Activated CD4-positive, alpha-beta T cell treated with anti-CD3 and anti-CD28 coated beads for 36 hours (primary cell): ENCODE results near the gene HMGB2. TPM values are rescaled to one million over a fixed set of nuclear protein-coding genes. Genes with fewer than 3 reads are reported as not detected.

Experiments
- ATAC-seq: fragments of 200-7000 bp; cut with Tn5 transposase; one replicate; pipeline ENCODE4 v1.10.0; 2021; ENCODE audit warnings: mild to moderate bottlenecking, moderate library complexity
- CTCF ChIA-PET: fragments of 350-600 bp; sonication (Branson Sonifier 250); formaldehyde crosslinking; loops from one replicate; lab custom pipeline; 2021; ENCODE audit warnings: antibody characterized with exemption; lab: Charles Lee
- POLR2A ChIA-PET: fragments of 350-600 bp; sonication (Branson Sonifier 250); formaldehyde crosslinking; loops from one replicate; lab custom pipeline; 2021; ENCODE audit warnings: antibody characterized with exemption, inconsistent platforms; lab: Charles Lee
- DNase-seq: peaks from one replicate; pipeline ENCODE4 v3.0.0-alpha.2; 2020
- H3K27ac Mint-ChIP-seq: one replicate; pipeline ENCODE4 v1.8.0; 2021; ENCODE audit warnings: mixed read lengths
- H3K27me3 Mint-ChIP-seq: one replicate; pipeline ENCODE4 v1.8.0; 2021; ENCODE audit warnings: mixed read lengths
- H3K36me3 Mint-ChIP-seq: one replicate; pipeline ENCODE4 v1.8.0; 2021; ENCODE audit warnings: low read depth, mixed read lengths
- H3K4me1 Mint-ChIP-seq: one replicate; pipeline ENCODE4 v1.8.0; 2021; ENCODE audit warnings: mixed read lengths
- H3K4me3 Mint-ChIP-seq: one replicate; pipeline ENCODE4 v1.8.0; 2021; ENCODE audit warnings: mild to moderate bottlenecking, moderate library complexity, mixed read lengths
- H3K9me3 Mint-ChIP-seq: one replicate; pipeline ENCODE4 v1.8.0; 2021; ENCODE audit warnings: low read depth, mixed read lengths
- intact Hi-C, 2 experiments: fragments of 100-400 bp; cut with DNase I in 1 of 2; cut with micrococcal nuclease in 1 of 2; formaldehyde crosslinking; loops; one replicate each; pipeline versions ENCODE4 v1.14.2 to v1.15.1; 2022 to 2024; cut with DNase I, micrococcal nuclease
- total RNA-seq, 2 experiments: library from RNA; stranded (reverse); gene quantifications; one replicate each; pipeline ENCODE4 v1.2.3, GENCODE V29; 2021

HMGB2 gene
- total RNA-seq, 2 experiments from 2014 or later = 608 to 661 TPM

- Mint-ChIP-seq H3K36me3 (peaks cover 19% of the 10 kb centered on the region), H3K4me3 (peak overlapping the region; percentile 49), H3K27ac (peak overlapping the region; percentile 62), H3K27me3 (no peaks in the 10 kb centered on the region), H3K4me1 (peaks cover 16% of the 10 kb centered on the region), H3K9me3 (peaks cover 16% of the 10 kb centered on the region)
- POLR2A ChIA-PET = no interaction called here
- CTCF ChIA-PET = interaction anchor here (0.6 to 3.2 kb wide), 11 partner anchors 12 to 267 kb away, joined by 4 to 19 read pairs (median 5); no protein-coding TSS in a partner anchor
- intact Hi-C loops = loop anchor here (1.0 kb wide), 2 partner anchors 128 to 205 kb away; no protein-coding TSS in a partner anchor
- ATAC-seq (peak; percentile 85), DNase-seq (no peak)
Observed at GRCh38 chr4:173288698-173289352, 45.3 kb downstream of the HMGB2 start.

- Mint-ChIP-seq H3K9me3 (peaks cover 16% of the 10 kb centered on the region), H3K4me3 (no peak overlapping the region), H3K27ac (peak overlapping the region; percentile 62), H3K4me1 (peaks cover 16% of the 10 kb centered on the region), H3K36me3 (peaks cover 23% of the 10 kb centered on the region), H3K27me3 (no peaks in the 10 kb centered on the region)
- ATAC-seq = peak; percentile 46
- POLR2A ChIA-PET = no interaction called here
- intact Hi-C loops = loop anchor here (1.0 kb wide), 2 partner anchors 129 to 206 kb away; no protein-coding TSS in a partner anchor
- peak; percentile 86 for DNase-seq
- CTCF ChIA-PET = interaction anchor here (0.6 to 3.2 kb wide), 10 partner anchors 11 to 453 kb away, joined by 4 to 19 read pairs (median 4); no protein-coding TSS in a partner anchor
Observed at GRCh38 chr4:173288296-173288695, 45.9 kb downstream of the HMGB2 start.

DNA sequence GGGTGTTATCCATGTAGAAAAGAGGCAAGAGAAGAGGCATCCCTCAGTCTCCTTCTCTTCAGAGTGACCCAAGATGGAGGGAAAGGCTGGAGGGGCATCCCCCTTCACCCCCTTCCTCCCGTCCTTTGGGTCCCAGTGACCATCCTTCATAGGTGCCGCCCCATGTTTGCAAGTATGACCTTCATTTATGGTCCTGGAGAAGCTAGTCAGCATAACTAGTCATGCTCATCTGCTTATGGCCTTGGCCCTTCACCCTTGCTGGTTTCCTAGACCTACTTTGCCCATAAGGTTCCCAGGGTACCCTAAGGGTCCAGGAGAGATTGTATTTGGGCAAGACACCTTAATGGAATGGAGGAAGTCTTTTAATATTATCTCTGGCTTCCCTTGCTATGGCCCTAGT lies 46.7 kb downstream of the HMGB2 start:
- H3K27ac Mint-ChIP-seq = no peak overlapping the region
- H3K9me3 Mint-ChIP-seq = peaks cover 19% of the 10 kb centered on the region
- ChIA-PET POLR2A (no interaction called here), CTCF (interaction anchor here (0.6 to 3.2 kb wide), 11 partner anchors 10 to 452 kb away, joined by 3 to 19 read pairs (median 4); no protein-coding TSS in a partner anchor)
- intact Hi-C loops = no loop called here
- DNase-seq (no peak), ATAC-seq (no peak)
- no peaks in the 10 kb centered on the region for H3K27me3 Mint-ChIP-seq
- peaks cover 16% of the 10 kb centered on the region for H3K4me1 Mint-ChIP-seq
- no peak overlapping the region for H3K4me3 Mint-ChIP-seq
- H3K36me3 Mint-ChIP-seq = peaks cover 29% of the 10 kb centered on the region

- no peak overlapping the region for H3K27ac Mint-ChIP-seq
- no peaks in the 10 kb centered on the region for H3K27me3 Mint-ChIP-seq
- CTCF ChIA-PET = no interaction called here
- no peak for DNase-seq
- POLR2A ChIA-PET = no interaction called here
- peaks cover 12% of the 10 kb centered on the region for H3K4me1 Mint-ChIP-seq
- intact Hi-C loops = no loop called here
- H3K36me3 Mint-ChIP-seq = peaks cover 43% of the 10 kb centered on the region
- ATAC-seq = no peak
- H3K9me3 Mint-ChIP-seq = peaks cover 33% of the 10 kb centered on the region
- H3K4me3 Mint-ChIP-seq = no peak overlapping the region
Observed at GRCh38 chr4:173284463-173284862, 49.7 kb downstream of the HMGB2 start.

DNA sequence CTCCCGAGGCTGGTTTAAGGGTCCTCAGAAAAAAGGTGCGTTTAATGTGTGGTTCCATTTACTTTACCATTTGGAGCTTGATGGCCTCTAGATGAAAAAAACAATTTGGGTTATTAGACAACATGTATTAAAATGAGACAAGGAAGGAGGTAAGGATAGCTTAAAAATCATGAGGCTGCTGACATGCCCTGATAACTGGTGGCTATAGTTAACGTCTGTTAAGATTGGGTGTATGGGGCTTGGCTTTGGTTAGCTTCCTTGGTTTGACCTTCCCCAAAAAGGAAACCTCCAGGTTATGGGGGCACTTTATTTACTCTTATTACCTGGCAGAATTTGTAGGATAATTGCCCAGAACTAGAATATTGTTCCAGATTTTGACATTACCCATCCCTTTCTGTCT lies 51.5 kb downstream of the HMGB2 start:
- H3K4me1 Mint-ChIP-seq = no peaks in the 10 kb centered on the region
- CTCF ChIA-PET = interaction anchor here (0.7 to 1.3 kb wide), 5 partner anchors 17 to 269 kb away, joined by 3 to 5 read pairs (median 4); no protein-coding TSS in a partner anchor
- intact Hi-C loops = no loop called here
- peaks cover 45% of the 10 kb centered on the region for H3K36me3 Mint-ChIP-seq
- ATAC-seq (no peak), DNase-seq (no peak)
- peaks cover 33% of the 10 kb centered on the region for H3K9me3 Mint-ChIP-seq
- no peak overlapping the region for H3K27ac Mint-ChIP-seq
- POLR2A ChIA-PET = no interaction called here
- H3K27me3 Mint-ChIP-seq = no peaks in the 10 kb centered on the region
- no peak overlapping the region for H3K4me3 Mint-ChIP-seq

DNA sequence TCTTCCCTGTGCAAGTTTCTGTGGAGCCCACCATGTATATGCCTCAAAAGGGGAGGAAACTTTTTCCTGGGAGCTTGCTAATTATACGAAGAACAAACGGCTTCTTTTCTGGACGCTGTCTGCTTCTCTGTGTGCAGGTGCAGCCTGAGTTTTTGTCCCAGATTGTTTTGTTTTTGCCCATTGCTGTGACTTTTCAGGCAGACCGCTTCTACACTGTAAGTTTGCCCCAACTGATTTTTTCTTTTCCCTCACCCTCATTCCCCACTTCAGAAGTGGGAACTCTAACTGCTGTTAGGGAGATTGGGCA lies 51.9 kb downstream of the HMGB2 start:
- peaks cover 45% of the 10 kb centered on the region for H3K36me3 Mint-ChIP-seq

GRCh38 chr4:173281406-173282255 lies 52.5 kb downstream of the HMGB2 start:
- no peak for DNase-seq
- H3K27me3 Mint-ChIP-seq = no peaks in the 10 kb centered on the region
- peaks cover 30% of the 10 kb centered on the region for H3K9me3 Mint-ChIP-seq
- POLR2A ChIA-PET = no interaction called here
- ATAC-seq = no peak
- H3K36me3 Mint-ChIP-seq = peaks cover 43% of the 10 kb centered on the region
- CTCF ChIA-PET = interaction anchor here (0.6 to 1.8 kb wide), 7 partner anchors 10 to 268 kb away, joined by 3 to 7 read pairs (median 3); no protein-coding TSS in a partner anchor
- no peak overlapping the region for H3K27ac Mint-ChIP-seq
- intact Hi-C loops = no loop called here
- no peaks in the 10 kb centered on the region for H3K4me1 Mint-ChIP-seq
- no peak overlapping the region for H3K4me3 Mint-ChIP-seq

More for the DNA sequence above, 51.9 kb downstream of the HMGB2 start:
- no peak overlapping the region for H3K4me3 Mint-ChIP-seq
- ChIA-PET CTCF (interaction anchor here (0.7 to 1.3 kb wide), 5 partner anchors 18 to 269 kb away, joined by 3 to 5 read pairs (median 4); no protein-coding TSS in a partner anchor), POLR2A (no interaction called here)
- DNase-seq = no peak
- intact Hi-C loops = no loop called here
- H3K27ac Mint-ChIP-seq = no peak overlapping the region
- ATAC-seq = no peak
- H3K9me3 Mint-ChIP-seq = peaks cover 33% of the 10 kb centered on the region
- no peaks in the 10 kb centered on the region for H3K4me1 Mint-ChIP-seq
- no peaks in the 10 kb centered on the region for H3K27me3 Mint-ChIP-seq

Other genes with a start within 250 kb of the HMGB2 start
- gene GALNT7, start 165.5 kb downstream of the HMGB2 start, total RNA-seq = 10 to 100 TPM; 11.4 to 15.1 TPM
- 10 to 100 TPM; 22.0 to 29.3 TPM for gene SAP30, start 36.6 kb upstream of the HMGB2 start, total RNA-seq
- not detected for gene SCRG1, start 64.8 kb upstream of the HMGB2 start, total RNA-seq
- not detected for gene HAND2, start 195.9 kb upstream of the HMGB2 start, total RNA-seq